NOMO-1 treated with DMSO at 0.1 percent for 48 hours (cell line): ENCODE measurements around the gene SFXN5.

Source experiments
- DNase-seq: peaks from one replicate; lab custom pipeline; 2025; ENCODE audit not compliant: unreplicated experiment; lab: John Stamatoyannopoulos, UW

The SFXN5 gene

GRCh38 chr2:72981536-72981935 lies 90.0 kb downstream of the SFXN5 start:
- no peak for DNase-seq

- DNase-seq: no peak
These were observed 90.8 kb downstream of the SFXN5 start for GRCh38 chr2:72980535-72981217.

GRCh38 chr2:72979896-72980295 lies 91.6 kb downstream of the SFXN5 start:
- peak; percentile 97 for DNase-seq

- DNase-seq: no peak
These were observed 96.5 kb downstream of the SFXN5 start for GRCh38 chr2:72975017-72975416.

- DNase-seq: no peak
These were observed 97.1 kb downstream of the SFXN5 start for GRCh38 chr2:72974436-72974754.

- peak; percentile 37 for DNase-seq
These were observed 97.7 kb downstream of the SFXN5 start for GRCh38 chr2:72973566-72974435.

- no peak for DNase-seq
These were observed 98.4 kb downstream of the SFXN5 start for GRCh38 chr2:72973137-72973535.

GRCh38 chr2:72972352-72973136 lies 99.0 kb downstream of the SFXN5 start:
- no peak for DNase-seq

- DNase-seq: no peak
These were observed 100.5 kb downstream of the SFXN5 start for GRCh38 chr2:72971036-72971435.

GRCh38 chr2:72969706-72970105 lies 101.8 kb downstream of the SFXN5 start:
- DNase-seq: no peak

- DNase-seq: no peak
These were observed 103.2 kb downstream of the SFXN5 start for GRCh38 chr2:72968286-72968685.

GRCh38 chr2:72965770-72966450 lies 105.6 kb downstream of the SFXN5 start:
- no peak for DNase-seq

- DNase-seq: no peak
These were observed 106.5 kb downstream of the SFXN5 start for GRCh38 chr2:72965016-72965415.

GRCh38 chr2:72964146-72964525 lies 107.4 kb downstream of the SFXN5 start:
- DNase-seq: no peak

- no peak for DNase-seq
These were observed 107.9 kb downstream of the SFXN5 start for GRCh38 chr2:72963423-72964145.

GRCh38 chr2:72962911-72963310 lies 108.6 kb downstream of the SFXN5 start:
- DNase-seq: no peak

- DNase-seq: no peak
These were observed 109.6 kb downstream of the SFXN5 start for GRCh38 chr2:72961853-72962468.

- no peak for DNase-seq
These were observed 110.3 kb downstream of the SFXN5 start for GRCh38 chr2:72961036-72961720.
